ENCODE results near the gene TCF25. TPM values are rescaled to one million over a fixed set of nuclear protein-coding genes. Genes with fewer than 3 reads are reported as not detected.

TCF25 gene
- total RNA-seq, 1 donor from 2014 or later: 162 TPM

GRCh38 chr16:89922884-89923639 is 49.7 kb downstream of the TCF25 start, which contains the start of gene TUBB3:
Gene TUBB3 (plus strand): TSS chr16:89923342. CDS start chr16:89923402, 60 bp downstream.
- Histone ChIP-seq H3K4me1 (peaks cover 48% of the 10 kb centered on the region), H3K27ac (peak within 1 kb of the TSS; percentile 80), H3K4me3 (peak within 1 kb of the TSS; percentile 55), H3K9me3 (no peaks in the 10 kb centered on the region), H3K36me3 (no peaks in the 10 kb centered on the region), H3K27me3 (peaks cover 49% of the 10 kb centered on the region)
- DNase-seq (peak; percentile 77), ATAC-seq (peak; percentile 45)
- intact Hi-C loops (cut with DNase I): no loop called here
- TF ChIP-seq CTCF (IDR thresholded peaks at IDR 0.05): no peak

GRCh38 chr16:89923640-89924296 is 50.4 kb downstream of the TCF25 start:
- no peak for ATAC-seq
- intact Hi-C loops (cut with DNase I): no loop called here
- TF ChIP-seq CTCF (IDR thresholded peaks at IDR 0.05): no peak
- no peak for DNase-seq
- Histone ChIP-seq H3K27ac (no peak overlapping the region), H3K9me3 (no peaks in the 10 kb centered on the region), H3K36me3 (no peaks in the 10 kb centered on the region), H3K27me3 (peaks cover 49% of the 10 kb centered on the region), H3K4me1 (peaks cover 41% of the 10 kb centered on the region), H3K4me3 (peak overlapping the region; percentile 55)

- DNase-seq: no peak
- TF ChIP-seq CTCF (IDR thresholded peaks at IDR 0.05): no peak
- no peaks in the 10 kb centered on the region for H3K36me3 ChIP-seq
- no peak overlapping the region for H3K27ac ChIP-seq
- intact Hi-C loops (cut with DNase I): no loop called here
- ATAC-seq: no peak
- peaks cover 49% of the 10 kb centered on the region for H3K27me3 ChIP-seq
- peaks cover 38% of the 10 kb centered on the region for H3K4me1 ChIP-seq
- H3K4me3 ChIP-seq: no peak overlapping the region
- H3K9me3 ChIP-seq: no peaks in the 10 kb centered on the region
Observed at GRCh38 chr16:89924297-89924924, 51.0 kb downstream of the TCF25 start.

- TF ChIP-seq CTCF (IDR thresholded peaks at IDR 0.05): no peak
- Histone ChIP-seq H3K36me3 (no peaks in the 10 kb centered on the region), H3K4me1 (peaks cover 38% of the 10 kb centered on the region), H3K4me3 (no peak overlapping the region), H3K27me3 (peaks cover 49% of the 10 kb centered on the region), H3K9me3 (no peaks in the 10 kb centered on the region), H3K27ac (no peak overlapping the region)
- intact Hi-C loops (cut with DNase I): no loop called here
- no peak for DNase-seq
- no peak for ATAC-seq
Observed at GRCh38 chr16:89924925-89925307, 51.5 kb downstream of the TCF25 start.

- TF ChIP-seq CTCF (IDR thresholded peaks at IDR 0.05): no peak
- intact Hi-C loops (cut with DNase I): no loop called here
- H3K27ac ChIP-seq: no peak overlapping the region
- ATAC-seq: no peak
- peak overlapping the region; percentile 52 for H3K4me3 ChIP-seq
- no peak for DNase-seq
- no peaks in the 10 kb centered on the region for H3K9me3 ChIP-seq
- H3K4me1 ChIP-seq: peaks cover 38% of the 10 kb centered on the region
- no peaks in the 10 kb centered on the region for H3K36me3 ChIP-seq
- H3K27me3 ChIP-seq: peaks cover 49% of the 10 kb centered on the region
Observed at GRCh38 chr16:89925596-89926079, 52.2 kb downstream of the TCF25 start.
